GM06990 (cell line): Measurements from ENCODE around the gene CEP162.

Experiments used
- DNase-seq: peaks from one replicate; pipeline ENCODE4 v3.0.0-alpha.2; 2011; ENCODE audit not compliant: insufficient read length; ENCODE audit errors: extremely low read depth
- H3K27me3 ChIP-seq: replicated peaks from 2 replicates; pipeline ENCODE4 v1.6.0; 2011; ENCODE audit warnings: low read length; ENCODE audit not compliant: control insufficient read depth, insufficient read depth
- H3K36me3 ChIP-seq: 2 replicates; pipeline ENCODE4 v1.5.1; 2011; ENCODE audit warnings: low read length; ENCODE audit not compliant: control insufficient read depth, insufficient read depth
- H3K4me3 ChIP-seq: replicated peaks from 2 replicates; pipeline ENCODE4 v1.5.1; 2011; ENCODE audit warnings: low read depth, mild to moderate bottlenecking, control low read depth, low read length
- CTCF ChIP-seq: IDR thresholded peaks from 2 replicates; pipeline ENCODE4 v1.5.1; 2011; ENCODE audit warnings: low read length, control low read depth, mild to moderate bottlenecking, inconsistent platforms; ENCODE audit not compliant: insufficient read depth, poor library complexity, severe bottlenecking

Gene CEP162

GRCh38 chr6:84095156-84095555, 132.3 kb downstream of the CEP162 start:
- Histone ChIP-seq H3K4me3 (no peak overlapping the region), H3K27me3 (no peaks in the 10 kb centered on the region), H3K36me3 (no peaks in the 10 kb centered on the region)
- TF ChIP-seq CTCF: no peak
- DNase-seq: no peak

GRCh38 chr6:84093441-84094435, 133.7 kb downstream of the CEP162 start:
- Histone ChIP-seq H3K4me3 (no peak overlapping the region), H3K27me3 (no peaks in the 10 kb centered on the region), H3K36me3 (no peaks in the 10 kb centered on the region)
- peak; percentile 23 for DNase-seq
- no peak for TF ChIP-seq CTCF

- no peaks in the 10 kb centered on the region for H3K36me3 ChIP-seq
- no peak for DNase-seq
- no peak for TF ChIP-seq CTCF
- no peaks in the 10 kb centered on the region for H3K27me3 ChIP-seq
- no peak overlapping the region for H3K4me3 ChIP-seq
Measured at GRCh38 chr6:84089552-84089951, 137.9 kb downstream of the CEP162 start.

- TF ChIP-seq CTCF: no peak
- Histone ChIP-seq H3K36me3 (no peaks in the 10 kb centered on the region), H3K4me3 (no peak overlapping the region), H3K27me3 (no peaks in the 10 kb centered on the region)
- DNase-seq: no peak
Measured at GRCh38 chr6:84089081-84089480, 138.4 kb downstream of the CEP162 start.

GRCh38 chr6:84086545-84087429, 140.7 kb downstream of the CEP162 start:
- Histone ChIP-seq H3K4me3 (no peak overlapping the region), H3K36me3 (no peaks in the 10 kb centered on the region), H3K27me3 (no peaks in the 10 kb centered on the region)
- no peak for TF ChIP-seq CTCF
- no peak for DNase-seq
